ENCODE results near the gene C6orf47.

Gene C6orf47

GRCh38 chr6:31664790-31665500 is 4.4 kb upstream of the C6orf47 start, which contains the start of gene GPANK1:
GPANK1 (minus strand) TSS chr6:31664997; CDS start chr6:31664478, 519 bp downstream.
- H3K4me3 ChIP-seq (ENCODE audit: low read depth, low read length), result peak within 1 kb of the TSS; percentile 99

DNA sequence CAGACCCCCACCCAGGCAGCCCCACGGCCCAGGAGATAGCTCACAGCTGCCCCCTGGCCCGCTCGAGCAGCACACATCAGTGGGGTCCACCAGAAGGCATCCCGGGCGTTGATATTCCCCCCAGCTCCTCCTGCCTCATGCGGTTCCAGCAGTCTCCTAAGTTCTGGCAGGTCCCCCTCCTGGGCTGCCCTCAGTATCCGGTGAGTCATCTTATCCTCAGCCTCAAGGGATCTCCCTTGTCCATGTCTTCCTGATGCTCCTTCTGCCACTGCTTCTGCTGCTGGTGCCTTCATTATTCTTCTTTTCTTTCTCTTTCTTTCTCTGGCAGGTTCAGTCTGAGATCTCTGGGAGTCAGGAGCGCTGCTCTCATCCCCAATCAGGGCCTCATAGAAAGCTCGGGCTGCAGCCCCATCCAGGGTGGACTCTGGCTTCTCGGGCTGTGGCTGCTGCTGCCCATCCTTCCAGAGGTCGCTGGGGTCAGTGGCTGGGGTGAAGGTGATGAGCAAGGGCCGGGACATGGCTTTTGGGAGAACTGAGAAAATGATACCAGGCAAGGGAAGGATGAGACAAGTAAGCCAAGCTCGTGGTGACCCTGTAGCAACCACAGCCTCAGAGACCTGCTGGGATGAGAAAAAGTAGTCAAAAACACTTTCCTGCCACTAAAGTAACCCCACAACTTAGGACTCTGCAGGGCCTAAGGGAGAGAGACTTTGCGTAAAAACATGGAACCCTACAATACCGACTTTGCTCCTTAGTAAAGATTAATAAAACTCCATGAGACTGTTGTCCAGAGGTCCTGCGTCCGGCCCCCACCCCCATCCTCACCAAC is 3.6 kb upstream of the C6orf47 start:
- Histone ChIP-seq H2AFZ (peak overlapping the region; percentile 92), H3K27me3 (ENCODE audit: control insufficient read depth, insufficient read depth, low read length) (no peaks in the 10 kb centered on the region), H3K9me3 (ENCODE audit: control insufficient read depth, low read length) (no peaks in the 10 kb centered on the region), H3K4me3 (ENCODE audit: low read depth, low read length) (peak overlapping the region; percentile 99), H3K4me1 (peaks cover 12% of the 10 kb centered on the region), H3K9ac (no peak overlapping the region), H3K36me3 (ENCODE audit: control insufficient read depth, insufficient read depth, low read length) (no peaks in the 10 kb centered on the region), H3K4me2 (ENCODE audit: low read length) (peak overlapping the region; percentile 99), H3K79me2 (peaks cover 30% of the 10 kb centered on the region), H3K27ac (peak overlapping the region; percentile 99)
- TF ChIP-seq, protein P1, sequence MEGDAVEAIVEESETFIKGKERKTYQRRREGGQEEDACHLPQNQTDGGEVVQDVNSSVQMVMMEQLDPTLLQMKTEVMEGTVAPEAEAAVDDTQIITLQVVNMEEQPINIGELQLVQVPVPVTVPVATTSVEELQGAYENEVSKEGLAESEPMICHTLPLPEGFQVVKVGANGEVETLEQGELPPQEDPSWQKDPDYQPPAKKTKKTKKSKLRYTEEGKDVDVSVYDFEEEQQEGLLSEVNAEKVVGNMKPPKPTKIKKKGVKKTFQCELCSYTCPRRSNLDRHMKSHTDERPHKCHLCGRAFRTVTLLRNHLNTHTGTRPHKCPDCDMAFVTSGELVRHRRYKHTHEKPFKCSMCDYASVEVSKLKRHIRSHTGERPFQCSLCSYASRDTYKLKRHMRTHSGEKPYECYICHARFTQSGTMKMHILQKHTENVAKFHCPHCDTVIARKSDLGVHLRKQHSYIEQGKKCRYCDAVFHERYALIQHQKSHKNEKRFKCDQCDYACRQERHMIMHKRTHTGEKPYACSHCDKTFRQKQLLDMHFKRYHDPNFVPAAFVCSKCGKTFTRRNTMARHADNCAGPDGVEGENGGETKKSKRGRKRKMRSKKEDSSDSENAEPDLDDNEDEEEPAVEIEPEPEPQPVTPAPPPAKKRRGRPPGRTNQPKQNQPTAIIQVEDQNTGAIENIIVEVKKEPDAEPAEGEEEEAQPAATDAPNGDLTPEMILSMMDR (IDR thresholded peaks at IDR 0.05), result no peak

More at GRCh38 chr6:31664790-31665500, 4.4 kb upstream of the C6orf47 start, which contains the start of gene GPANK1:
- peak within 1 kb of the TSS; percentile 38 for H3K9ac ChIP-seq
- TF ChIP-seq, protein P1 (IDR thresholded peaks at IDR 0.05), result no peak
- no peaks in the 10 kb centered on the region for H3K36me3 ChIP-seq (ENCODE audit: control insufficient read depth, insufficient read depth, low read length)
- peak within 1 kb of the TSS; percentile 99 for H3K27ac ChIP-seq
- H2AFZ ChIP-seq, result peak within 1 kb of the TSS; percentile 92
- peak within 1 kb of the TSS; percentile 99 for H3K4me2 ChIP-seq (ENCODE audit: low read length)
- H3K79me2 ChIP-seq, result peaks cover 22% of the 10 kb centered on the region
- no peaks in the 10 kb centered on the region for H3K27me3 ChIP-seq (ENCODE audit: control insufficient read depth, insufficient read depth, low read length)
- H3K9me3 ChIP-seq (ENCODE audit: control insufficient read depth, low read length), result no peaks in the 10 kb centered on the region
- peaks cover 12% of the 10 kb centered on the region for H3K4me1 ChIP-seq

- H3K36me3 ChIP-seq (ENCODE audit: control insufficient read depth, insufficient read depth, low read length), result no peaks in the 10 kb centered on the region
- no peak overlapping the region for H2AFZ ChIP-seq
- TF ChIP-seq, protein P1 (IDR thresholded peaks at IDR 0.05), result no peak
- no peaks in the 10 kb centered on the region for H3K9me3 ChIP-seq (ENCODE audit: control insufficient read depth, low read length)
- peaks cover 35% of the 10 kb centered on the region for H3K79me2 ChIP-seq
- no peak overlapping the region for H3K9ac ChIP-seq
- peak overlapping the region; percentile 99 for H3K4me3 ChIP-seq (ENCODE audit: low read depth, low read length)
- peak overlapping the region; percentile 99 for H3K4me2 ChIP-seq (ENCODE audit: low read length)
- H3K27me3 ChIP-seq (ENCODE audit: control insufficient read depth, insufficient read depth, low read length), result no peaks in the 10 kb centered on the region
- H3K4me1 ChIP-seq, result peaks cover 15% of the 10 kb centered on the region
- peak overlapping the region; percentile 99 for H3K27ac ChIP-seq
Observed at GRCh38 chr6:31663126-31663960, 2.8 kb upstream of the C6orf47 start.

DNA sequence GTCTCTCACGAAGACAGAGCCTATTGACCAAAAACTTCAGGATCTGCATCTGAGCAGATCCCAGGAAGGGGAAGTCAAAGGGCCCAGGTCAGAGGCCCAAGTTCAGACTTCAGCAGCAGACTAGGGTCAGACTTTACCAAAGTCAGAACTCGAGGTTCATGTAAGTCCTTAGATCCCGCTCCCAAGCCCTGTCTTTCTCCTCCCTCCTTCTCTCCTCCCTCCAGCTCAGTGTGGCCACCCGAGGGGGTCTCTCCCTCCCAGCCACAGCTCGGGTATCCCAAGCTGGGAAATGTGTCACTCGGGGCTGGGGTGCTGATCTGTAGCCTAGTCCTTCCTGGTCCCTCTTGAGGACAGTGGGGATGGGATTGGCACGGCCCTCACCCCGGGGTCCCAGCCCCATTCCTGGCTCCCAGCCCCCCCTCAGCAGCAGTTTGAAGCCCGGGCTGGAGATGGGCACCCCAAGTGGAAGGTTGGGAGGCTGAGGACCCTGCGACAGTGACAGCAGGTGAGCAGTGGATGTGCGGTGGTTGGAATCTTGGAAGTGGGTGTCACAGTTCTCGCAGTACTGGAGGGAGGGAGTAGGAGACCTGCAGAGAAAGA is 1.6 kb upstream of the C6orf47 start:
- Histone ChIP-seq H3K4me1 (peaks cover 15% of the 10 kb centered on the region), H3K4me3 (ENCODE audit: low read depth, low read length) (no peak overlapping the region)

More for the DNA sequence above, 1.6 kb upstream of the C6orf47 start:
- H3K9me3 ChIP-seq (ENCODE audit: control insufficient read depth, low read length), result no peaks in the 10 kb centered on the region
- no peaks in the 10 kb centered on the region for H3K27me3 ChIP-seq (ENCODE audit: control insufficient read depth, insufficient read depth, low read length)
- TF ChIP-seq, protein P1 (IDR thresholded peaks at IDR 0.05), result no peak
- no peak overlapping the region for H3K27ac ChIP-seq
- no peak overlapping the region for H2AFZ ChIP-seq
- no peak overlapping the region for H3K4me2 ChIP-seq (ENCODE audit: low read length)
- peaks cover 43% of the 10 kb centered on the region for H3K79me2 ChIP-seq
- H3K9ac ChIP-seq, result no peak overlapping the region
- no peaks in the 10 kb centered on the region for H3K36me3 ChIP-seq (ENCODE audit: control insufficient read depth, insufficient read depth, low read length)
